ENCODE measurements around the gene ZBTB3. TPM values are rescaled to one million over a fixed set of nuclear protein-coding genes. Genes with fewer than 3 reads are reported as not detected.

ZBTB3 gene
- total RNA-seq, 1 experiment from 2014 or later, result 3.3 TPM

- ATAC-seq (no peak), DNase-seq (no peak)
- intact Hi-C loops (cut with micrococcal nuclease), result loop anchor here (10.0 kb wide), 1 partner anchor 1461 kb away; the partner anchor contains the start of gene STIP1
- peaks cover 46% of the 10 kb centered on the region for H4K20me1 ChIP-seq (ENCODE audit: low read length)
- H3F3A ChIP-seq (ENCODE audit: low read length, unreplicated experiment), result no peaks in the 10 kb centered on the region
- H3K27ac ChIP-seq (ENCODE audit: low read length), result no peak overlapping the region
- H3K27me3 ChIP-seq (ENCODE audit: low read length), result no peaks in the 10 kb centered on the region
- H3K9ac ChIP-seq (ENCODE audit: low read length), result peak overlapping the region; percentile 85
- TF ChIP-seq CTCF (conservative IDR thresholded peaks at IDR 0.05; ENCODE audit: low read depth, low read length) (no peak), EZH2phosphoT487 (IDR thresholded peaks at IDR 0.05; ENCODE audit: borderline replicate concordance, low read length) (no peak), EZH2 (IDR thresholded peaks at IDR 0.05; ENCODE audit: low read length, unreplicated experiment) (no peak)
- H2AFZ ChIP-seq (ENCODE audit: low read length), result no peak overlapping the region
- H3K4me3 ChIP-seq (ENCODE audit: low read length), result peak overlapping the region; percentile 91
- H3K4me1 ChIP-seq (ENCODE audit: insufficient read depth, low read length), result peaks cover 9% of the 10 kb centered on the region
- peaks cover 53% of the 10 kb centered on the region for H3K36me3 ChIP-seq (ENCODE audit: low read depth, low read length)
- H3K9me3 ChIP-seq (ENCODE audit: low read length), result no peaks in the 10 kb centered on the region
- BruUV-seq (replicated peaks), result no TSS peak
- ChIA-PET POLR2A (ENCODE audit: unreplicated experiment) (interaction anchor here (0.7 kb wide), 1 partner anchor 92 kb away, joined by 3 read pairs; no protein-coding TSS in a partner anchor), CTCF (interaction anchor here (0.8 kb wide), 1 partner anchor 47 kb away, joined by 3 read pairs; the partner anchor contains the start of gene TAF6L)
- H3K79me2 ChIP-seq (ENCODE audit: low read length), result peaks cover 82% of the 10 kb centered on the region
- H3K4me2 ChIP-seq (ENCODE audit: low read length), result peak overlapping the region; percentile 88
- no peaks in the 10 kb centered on the region for H3K9me2 ChIP-seq (replicated peaks; ENCODE audit: low read length)
These were observed 29.8 kb downstream of the ZBTB3 start for GRCh38 chr11:62724171-62724570.

GRCh38 chr11:62721994-62722393 is 32.0 kb downstream of the ZBTB3 start:
- Histone ChIP-seq H4K20me1 (ENCODE audit: low read length) (peaks cover 46% of the 10 kb centered on the region), H3K4me1 (ENCODE audit: insufficient read depth, low read length) (peaks cover 9% of the 10 kb centered on the region), H3K36me3 (ENCODE audit: low read depth, low read length) (peaks cover 68% of the 10 kb centered on the region), H3K27me3 (ENCODE audit: low read length) (no peaks in the 10 kb centered on the region), H3K4me2 (ENCODE audit: low read length) (no peak overlapping the region), H3K9ac (ENCODE audit: low read length) (no peak overlapping the region), H3K9me3 (ENCODE audit: low read length) (no peaks in the 10 kb centered on the region), H3K4me3 (ENCODE audit: low read length) (no peak overlapping the region), H3K79me2 (ENCODE audit: low read length) (peaks cover 82% of the 10 kb centered on the region), H3K27ac (ENCODE audit: low read length) (no peak overlapping the region), H3F3A (ENCODE audit: low read length, unreplicated experiment) (no peaks in the 10 kb centered on the region), H2AFZ (ENCODE audit: low read length) (no peak overlapping the region), H3K9me2 (replicated peaks; ENCODE audit: low read length) (no peaks in the 10 kb centered on the region)
- intact Hi-C loops (cut with micrococcal nuclease), result loop anchor here (10.0 kb wide), 1 partner anchor 1463 kb away; the partner anchor contains the start of gene STIP1
- ChIA-PET POLR2A (ENCODE audit: unreplicated experiment) (no interaction called here), CTCF (no interaction called here)
- ATAC-seq, result peak; percentile 22; the same call in 1 of the 2 replicates
- DNase-seq, result peak; percentile 40
- TF ChIP-seq EZH2phosphoT487 (IDR thresholded peaks at IDR 0.05; ENCODE audit: borderline replicate concordance, low read length), result no peak
- TF ChIP-seq CTCF (conservative IDR thresholded peaks at IDR 0.05; ENCODE audit: low read depth, low read length), result peak; percentile 51
- TSS peak; percentile 34 for BruUV-seq (replicated peaks)

GRCh38 chr11:62719302-62719978 is 34.5 kb downstream of the ZBTB3 start:
- POLR2A ChIA-PET (ENCODE audit: unreplicated experiment), result no interaction called here

More at GRCh38 chr11:62719302-62719978, 34.5 kb downstream of the ZBTB3 start:
- no peak overlapping the region for H3K4me3 ChIP-seq (ENCODE audit: low read length)
- CTCF ChIA-PET, result no interaction called here
- H3K4me1 ChIP-seq (ENCODE audit: insufficient read depth, low read length), result peaks cover 5% of the 10 kb centered on the region
- no peaks in the 10 kb centered on the region for H3K9me3 ChIP-seq (ENCODE audit: low read length)
- no peaks in the 10 kb centered on the region for H3K27me3 ChIP-seq (ENCODE audit: low read length)
- intact Hi-C loops (cut with micrococcal nuclease), result no loop called here
- no peaks in the 10 kb centered on the region for H3K9me2 ChIP-seq (replicated peaks; ENCODE audit: low read length)
- TF ChIP-seq CTCF (conservative IDR thresholded peaks at IDR 0.05; ENCODE audit: low read depth, low read length), result no peak
- no peak for TF ChIP-seq EZH2phosphoT487 (IDR thresholded peaks at IDR 0.05; ENCODE audit: borderline replicate concordance, low read length)
- TF ChIP-seq EZH2 (IDR thresholded peaks at IDR 0.05; ENCODE audit: low read length, unreplicated experiment), result no peak
- no peak overlapping the region for H3K4me2 ChIP-seq (ENCODE audit: low read length)
- peaks cover 87% of the 10 kb centered on the region for H3K36me3 ChIP-seq (ENCODE audit: low read depth, low read length)
- no peak for ATAC-seq
- BruUV-seq (replicated peaks), result no TSS peak
- no peak overlapping the region for H3K9ac ChIP-seq (ENCODE audit: low read length)
- H2AFZ ChIP-seq (ENCODE audit: low read length), result no peak overlapping the region
- peaks cover 72% of the 10 kb centered on the region for H3K79me2 ChIP-seq (ENCODE audit: low read length)
- peaks cover 24% of the 10 kb centered on the region for H4K20me1 ChIP-seq (ENCODE audit: low read length)
- DNase-seq, result no peak
- no peak overlapping the region for H3K27ac ChIP-seq (ENCODE audit: low read length)
- no peaks in the 10 kb centered on the region for H3F3A ChIP-seq (ENCODE audit: low read length, unreplicated experiment)
